Measurements from ENCODE around the gene RAP1A.

- TF ChIP-seq, protein P1, sequence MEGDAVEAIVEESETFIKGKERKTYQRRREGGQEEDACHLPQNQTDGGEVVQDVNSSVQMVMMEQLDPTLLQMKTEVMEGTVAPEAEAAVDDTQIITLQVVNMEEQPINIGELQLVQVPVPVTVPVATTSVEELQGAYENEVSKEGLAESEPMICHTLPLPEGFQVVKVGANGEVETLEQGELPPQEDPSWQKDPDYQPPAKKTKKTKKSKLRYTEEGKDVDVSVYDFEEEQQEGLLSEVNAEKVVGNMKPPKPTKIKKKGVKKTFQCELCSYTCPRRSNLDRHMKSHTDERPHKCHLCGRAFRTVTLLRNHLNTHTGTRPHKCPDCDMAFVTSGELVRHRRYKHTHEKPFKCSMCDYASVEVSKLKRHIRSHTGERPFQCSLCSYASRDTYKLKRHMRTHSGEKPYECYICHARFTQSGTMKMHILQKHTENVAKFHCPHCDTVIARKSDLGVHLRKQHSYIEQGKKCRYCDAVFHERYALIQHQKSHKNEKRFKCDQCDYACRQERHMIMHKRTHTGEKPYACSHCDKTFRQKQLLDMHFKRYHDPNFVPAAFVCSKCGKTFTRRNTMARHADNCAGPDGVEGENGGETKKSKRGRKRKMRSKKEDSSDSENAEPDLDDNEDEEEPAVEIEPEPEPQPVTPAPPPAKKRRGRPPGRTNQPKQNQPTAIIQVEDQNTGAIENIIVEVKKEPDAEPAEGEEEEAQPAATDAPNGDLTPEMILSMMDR (conservative IDR thresholded peaks at IDR 0.05), result no peak
- no peak for TF ChIP-seq EZH2 (IDR thresholded peaks at IDR 0.05; ENCODE audit: low read depth)
Observed at GRCh38 chr1:111717450-111717849, 97.9 kb downstream of the RAP1A start.

Measured in PC-9 (cell line).